Hepatocyte (in vitro differentiated cells): Measurements from ENCODE around the gene ZNF483.

ENCODE experiments used
- CTCF ChIP-seq: fragments of 200-600 bp; sonication (generic); IDR thresholded peaks from 2 replicates; pipeline ENCODE4 v1.5.1; 2016; ENCODE audit warnings: antibody characterized with exemption, mild to moderate bottlenecking; ENCODE audit not compliant: poor library complexity
- EZH2 ChIP-seq: fragments of 200-600 bp; sonication (generic); IDR thresholded peaks from 2 replicates; pipeline ENCODE4 v1.6.1; 2016; ENCODE audit warnings: antibody characterized with exemption, mild to moderate bottlenecking, borderline replicate concordance
- EZH2phosphoT487 ChIP-seq: fragments of 200-600 bp; sonication (generic); IDR thresholded peaks from one replicate; pipeline ENCODE4 v1.6.1; 2018; ENCODE audit warnings: antibody characterized with exemption, mild to moderate bottlenecking, low read depth, moderate library complexity; ENCODE audit not compliant: unreplicated experiment, severe bottlenecking

DNA sequence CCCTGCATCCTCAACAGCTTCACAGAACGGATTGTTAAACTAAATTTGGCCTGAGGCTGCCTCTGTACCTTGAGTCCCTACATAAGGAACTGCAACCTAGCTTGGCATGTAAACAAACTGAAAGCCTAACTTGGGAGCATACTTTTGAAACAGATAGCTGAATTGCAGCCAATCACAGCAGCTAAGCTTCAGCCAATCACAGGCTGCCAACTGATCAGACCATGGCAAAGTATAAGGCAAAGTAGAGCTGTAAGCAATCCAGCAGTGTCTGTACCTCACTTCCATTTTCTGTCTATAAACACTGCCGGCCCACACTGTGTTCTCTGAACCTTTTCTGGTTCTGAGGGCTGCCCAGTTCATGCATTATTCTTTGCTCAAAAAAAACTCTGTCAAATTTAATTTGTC, 8.9 kb upstream of the ZNF483 start:
- TF ChIP-seq CTCF (no peak), EZH2 (no peak), EZH2phosphoT487 (no peak)
